H1 (cell line): ENCODE measurements around the gene C2CD3. TPM values are rescaled to one million over a fixed set of nuclear protein-coding genes. Genes with fewer than 3 reads are reported as not detected.

ENCODE experiments used
- CTCF ChIA-PET: fragments of 300-600 bp; sonication (Branson Sonifier 250); formaldehyde crosslinking; loops from one replicate; lab custom pipeline; 2021; ENCODE audit not compliant: partially characterized antibody; lab: Charles Lee
- POLR2A ChIA-PET: fragments of 300-600 bp; sonication (Branson Sonifier 250); formaldehyde crosslinking; loops from one replicate; lab custom pipeline; 2021; ENCODE audit warnings: inconsistent platforms; ENCODE audit not compliant: partially characterized antibody; lab: Charles Lee
- DNase-seq, 2 experiments: peaks; one replicate each; pipeline versions ENCODE4 v3.0.0 to v3.0.0-alpha.2; 2010 to 2022; ENCODE audit warnings: low spot score in 2 of 2, low read depth in 1 of 2, mixed read lengths in 1 of 2
- FAIRE-seq: peaks from 2 replicates; lab custom pipeline; 2011; peaks lifted over from hg19 to GRCh38; lab: Jason Lieb, UNC
- H2AFZ ChIP-seq: 2 replicates; pipeline ENCODE4 v1.8.1; 2012; ENCODE audit warnings: low read length, inconsistent platforms
- H2AK5ac ChIP-seq: 2 replicates; pipeline ENCODE4 v1.6.1; 2013; ENCODE audit warnings: low read depth, low read length
- H2BK120ac ChIP-seq: replicated peaks from 2 replicates; pipeline ENCODE3; 2013; ENCODE audit warnings: low read depth, low read length, inconsistent platforms
- H2BK12ac ChIP-seq: 2 replicates; pipeline ENCODE4 v1.6.1; 2013; ENCODE audit warnings: low read depth, low read length
- H2BK15ac ChIP-seq: 2 replicates; pipeline ENCODE4 v1.6.1; 2013; ENCODE audit warnings: low read length
- H2BK20ac ChIP-seq: 2 replicates; pipeline ENCODE4 v1.6.1; 2013; ENCODE audit warnings: low read length
- H2BK5ac ChIP-seq: 2 replicates; pipeline ENCODE4 v1.6.1; 2013; ENCODE audit warnings: low read depth, low read length
- H3K14ac ChIP-seq: 2 replicates; pipeline ENCODE4 v1.6.1; 2013; ENCODE audit warnings: inconsistent platforms; ENCODE audit not compliant: insufficient read length
- H3K18ac ChIP-seq: 2 replicates; pipeline ENCODE4 v1.6.1; 2013; ENCODE audit warnings: low read length; ENCODE audit errors: extremely low read depth
- H3K23ac ChIP-seq: 2 replicates; pipeline ENCODE4 v1.6.1; 2013; ENCODE audit warnings: inconsistent platforms; ENCODE audit not compliant: insufficient read length
- H3K23me2 ChIP-seq: 2 replicates; pipeline ENCODE4 v1.6.1; 2013; ENCODE audit warnings: low read depth, low read length
- H3K27ac ChIP-seq: 2 replicates; pipeline ENCODE4 v1.6.1; 2011; ENCODE audit warnings: low read depth, low read length, inconsistent platforms
- H3K27me3 ChIP-seq, 4 experiments: replicated peaks in 1 of 4; 1 replicate in 1 of 4; 2 replicates in 3 of 4; pipeline versions ENCODE4 v1.6.1 to v1.8.1; 2011 to 2013; ENCODE audit warnings: low read length in 3 of 4, mild to moderate bottlenecking in 3 of 4, inconsistent platforms in 2 of 4, mixed read lengths in 2 of 4, moderate library complexity in 1 of 4; ENCODE audit not compliant: control insufficient read depth in 3 of 4, insufficient read depth in 3 of 4; ENCODE audit errors: extremely low read depth in 1 of 4
- H3K36me3 ChIP-seq, 4 experiments: 2 replicates each; pipeline versions ENCODE4 v1.6.1 to v1.8.1; 2011 to 2013; ENCODE audit warnings: mild to moderate bottlenecking in 4 of 4, low read length in 3 of 4, moderate library complexity in 2 of 4, control low read depth in 1 of 4, inconsistent platforms in 1 of 4; ENCODE audit not compliant: insufficient read depth in 4 of 4, control insufficient read depth in 2 of 4
- H3K4ac ChIP-seq: replicated peaks from 2 replicates; pipeline ENCODE3; 2013; ENCODE audit warnings: low read length, low read depth, mixed read lengths, inconsistent platforms; ENCODE audit not compliant: insufficient read length
- H3K4me1 ChIP-seq, 4 experiments: replicated peaks in 1 of 4; 1 replicate in 1 of 4; 2 replicates in 3 of 4; pipeline versions ENCODE4 v1.6.1 to v1.8.1; 2011 to 2013; ENCODE audit warnings: low read length in 3 of 4, inconsistent platforms in 2 of 4, mixed read lengths in 1 of 4; ENCODE audit not compliant: insufficient read depth in 4 of 4, control insufficient read depth in 3 of 4
- H3K4me2 ChIP-seq, 2 experiments: 2 replicates each; pipeline versions ENCODE4 v1.6.1 to v1.8.1; 2011 to 2013; ENCODE audit warnings: low read depth in 2 of 2, low read length in 2 of 2, control low read depth in 1 of 2, inconsistent platforms in 1 of 2, mild to moderate bottlenecking in 1 of 2; ENCODE audit not compliant: insufficient read depth in 1 of 2
- H3K4me3 ChIP-seq, 4 experiments: fragments of 200-600, 300-600 bp in 1 of 4; sonication (generic), shearing (Covaris generic), sonication (Bioruptor Twin) in 1 of 4; 2 replicates each; pipeline versions ENCODE4 v1.5.1 to v1.8.1; 2011 to 2016; ENCODE audit warnings: low read length in 4 of 4, low read depth in 3 of 4, control low read depth in 2 of 4, inconsistent platforms in 2 of 4, mild to moderate bottlenecking in 2 of 4, mixed read lengths in 1 of 4, moderate library complexity in 1 of 4; ENCODE audit not compliant: insufficient read depth in 2 of 4; ENCODE audit errors: extremely low read depth in 1 of 4
- H3K56ac ChIP-seq: replicated peaks from 2 replicates; pipeline ENCODE3; 2013; ENCODE audit warnings: low read depth, mild to moderate bottlenecking, mixed read lengths, low read length, inconsistent platforms; ENCODE audit not compliant: insufficient read length
- H3K79me1 ChIP-seq: 2 replicates; pipeline ENCODE4 v1.6.1; 2013; ENCODE audit warnings: low read depth, low read length, control low read depth
- H3K79me2 ChIP-seq, 2 experiments: 2 replicates each; pipeline versions ENCODE4 v1.6.1 to v1.8.1; 2012 to 2013; ENCODE audit warnings: low read length in 2 of 2, mild to moderate bottlenecking in 2 of 2, inconsistent platforms in 1 of 2; ENCODE audit not compliant: insufficient read depth in 2 of 2, control insufficient read depth in 1 of 2
- H3K9ac ChIP-seq, 4 experiments: replicated peaks in 1 of 4; 1 replicate in 1 of 4; 2 replicates in 3 of 4; pipeline versions ENCODE4 v1.6.1 to v1.8.1; 2011 to 2013; ENCODE audit warnings: low read depth in 3 of 4, low read length in 3 of 4, control low read depth in 2 of 4, mild to moderate bottlenecking in 2 of 4, moderate library complexity in 2 of 4, inconsistent platforms in 1 of 4; ENCODE audit errors: extremely low read depth in 1 of 4
- H3K9me3 ChIP-seq, 2 experiments: 2 replicates each; pipeline versions ENCODE4 v1.6.1 to v1.8.1; 2012 to 2013; ENCODE audit warnings: mild to moderate bottlenecking in 2 of 2, moderate library complexity in 2 of 2, control low read depth in 1 of 2, inconsistent platforms in 1 of 2, low read depth in 1 of 2, low read length in 1 of 2, mixed read lengths in 1 of 2; ENCODE audit not compliant: insufficient read depth in 2 of 2
- H4K20me1 ChIP-seq, 2 experiments: replicated peaks in 1 of 2; 2 replicates each; pipeline versions ENCODE3 to v1.8.1; 2011 to 2013; ENCODE audit warnings: inconsistent platforms in 2 of 2, low read length in 2 of 2, mild to moderate bottlenecking in 1 of 2; ENCODE audit not compliant: insufficient read depth in 2 of 2, control insufficient read depth in 1 of 2
- H4K5ac ChIP-seq: 2 replicates; pipeline ENCODE4 v1.6.1; 2013; ENCODE audit warnings: low read length, low read depth, mixed read lengths, inconsistent platforms; ENCODE audit not compliant: insufficient read length
- H4K8ac ChIP-seq: 2 replicates; pipeline ENCODE4 v1.8.0; 2013; ENCODE audit warnings: mild to moderate bottlenecking, moderate library complexity, low read length, inconsistent platforms; ENCODE audit not compliant: insufficient read depth; ENCODE audit errors: extremely low read depth
- H4K91ac ChIP-seq: replicated peaks from 2 replicates; pipeline ENCODE3; 2013; ENCODE audit warnings: low read length, mixed read lengths, inconsistent platforms; ENCODE audit not compliant: insufficient read length
- CTBP2 ChIP-seq: IDR thresholded peaks from 2 replicates; pipeline ENCODE4 v1.7.0; 2011; ENCODE audit warnings: borderline replicate concordance, mild to moderate bottlenecking, moderate library complexity, mixed read lengths, low read length; ENCODE audit not compliant: insufficient read depth, insufficient read length
- JUND ChIP-seq: IDR thresholded peaks from 2 replicates; pipeline ENCODE4 v1.6.1; 2011; ENCODE audit warnings: mild to moderate bottlenecking, improper control_type of control experiment, low read length
- WGBS, 2 experiments: shearing (Covaris generic) in 1 of 2; methylation state at CpG; one replicate each; pipeline versions ENCODE4 v1.1.6 to v1.1.7; 2013 to 2015; ENCODE audit warnings: low lambda C conversion rate in 2 of 2, mixed read lengths in 2 of 2, inconsistent platforms in 1 of 2, low coverage in 1 of 2, missing lambda C conversion rate in 1 of 2; ENCODE audit not compliant: insufficient replicate concordance in 2 of 2, insufficient coverage in 1 of 2, insufficient read length in 1 of 2; ENCODE audit errors: extremely low coverage in 1 of 2, missing lambda C conversion rate in 1 of 2; 5-methylcytosine and 5-hydroxymethylcytosine counted together
- polyA plus RNA-seq, 7 experiments: library from polyadenylated mRNA; depleted of rRNA in 3 of 7; stranded (reverse) in 5 of 7; unstranded in 2 of 7; fragments of >200 nt in 5 of 7; fragments of 200-250 nt in 2 of 7; gene quantifications; 1 replicate in 5 of 7; 2 replicates in 1 of 7; 4 replicates in 1 of 7; pipeline versions ENCODE4 v1.2.1 to v1.2.3, GENCODE V29; 2011 to 2013; ENCODE audit warnings: missing spikeins in 2 of 7, mixed read lengths in 2 of 7
- total RNA-seq: library from RNA; stranded (reverse); fragmentation: NEBNext Ultra II Directional; extraction: Animal tissue kit (Norgen Biotek cat#: 25700); gene quantifications from 2 replicates; pipeline ENCODE4 v1.2.1, GENCODE V29; 2021

C2CD3 gene
- total and polyA plus RNA-seq, 2 of the 8 experiments (the other 6 are each of a cell fraction or from before 2014, with no cell fraction given): 11.0 to 29.1 TPM

DNA sequence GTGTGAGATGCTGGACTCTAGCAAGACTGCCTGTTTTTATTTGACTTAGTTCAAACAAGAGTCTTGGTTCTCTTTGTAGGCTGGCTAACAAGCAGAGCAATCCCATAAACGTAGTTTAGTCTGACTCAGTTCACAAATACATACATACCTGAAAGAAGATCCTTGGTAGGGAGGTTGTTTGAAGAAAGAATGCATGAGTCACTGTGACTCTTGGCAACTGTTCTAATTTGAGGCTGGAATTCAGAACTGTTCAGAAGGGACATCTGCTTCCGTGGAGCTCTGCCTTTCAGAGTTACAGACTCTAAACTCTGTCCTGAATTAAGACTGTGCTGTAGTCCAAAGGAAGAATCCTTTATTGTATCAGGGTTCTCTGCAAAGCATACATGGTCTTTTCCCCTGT lies 32.2 kb downstream of the C2CD3 start:
- H3K14ac ChIP-seq: no peak overlapping the region
- peaks cover 0 to 30% (median 4%) of the 10 kb centered on the region in 4 experiments; a peak in 5 of 8 replicates for H3K36me3 ChIP-seq
- H3K9ac ChIP-seq: no peak overlapping the region
- no peaks in the 10 kb centered on the region for H3K79me2 ChIP-seq
- no peak overlapping the region for H2AFZ ChIP-seq
- no peak overlapping the region for H3K4me3 ChIP-seq
- H2BK12ac ChIP-seq: no peak overlapping the region; the same call in 1 of the 2 replicates
- no peak overlapping the region for H3K4me2 ChIP-seq
- CTCF ChIA-PET: no interaction called here
- no peak overlapping the region for H2BK15ac ChIP-seq
- no peak overlapping the region for H3K56ac ChIP-seq
- no peak overlapping the region for H3K23ac ChIP-seq
- DNase-seq: no peak
- peaks cover 0 to 14% (median 7%) of the 10 kb centered on the region in 4 experiments; a peak in 6 of 7 replicates for H3K4me1 ChIP-seq
- peak overlapping the region; percentile 97; the same call in 1 of the 2 replicates for H2BK5ac ChIP-seq
- H4K5ac ChIP-seq: no peak overlapping the region
- H3K4ac ChIP-seq: no peak overlapping the region
- 0 out of 2 replicates have a peak, but pooled peaks have one; percentile 20 for TF ChIP-seq JUND
- no peak for TF ChIP-seq CTBP2
- TF ChIP-seq, all 59 proteins: peak for 1
- no peak for FAIRE-seq
- no peak overlapping the region for H4K91ac ChIP-seq
- no peaks in the 10 kb centered on the region for H3K9me3 ChIP-seq
- POLR2A ChIA-PET: interaction anchor here (1.0 to 1.3 kb wide), 3 partner anchors 8 to 12 kb away, joined by 3 to 4 read pairs (median 3); no protein-coding TSS in a partner anchor
- H3K23me2 ChIP-seq: no peaks in the 10 kb centered on the region
- no peaks in the 10 kb centered on the region; the same call in 1 of the 2 replicates for H3K79me1 ChIP-seq
- no peak overlapping the region for H2AK5ac ChIP-seq
- H3K18ac ChIP-seq: no peak overlapping the region
- no peaks in the 10 kb centered on the region for H3K27me3 ChIP-seq
- H3K27ac ChIP-seq: no peak overlapping the region
- H4K8ac ChIP-seq: no peak overlapping the region
- 68% methylated on average over 2 of the region's 2 CpGs; no CpG with 5 or more reads in 1 of the 2 experiments for WGBS, 2 experiments
- H2BK120ac ChIP-seq: no peak overlapping the region
- no peaks in the 10 kb centered on the region for H4K20me1 ChIP-seq
- H2BK20ac ChIP-seq: 0 out of 2 replicates have a peak overlapping the region, but pooled peaks have one; percentile 11
